MCF 10A (cell line): ENCODE results near the gene DIP2B. TPM values are rescaled to one million over a fixed set of nuclear protein-coding genes. Genes with fewer than 3 reads are reported as not detected.

Experiments
- BruUV-seq: library from RNA; stranded (reverse); fragments of 400-500 nt; replicated peaks from 2 replicates; lab custom pipeline; 2021; lab: Mats Ljungman, UMichigan
- CTCF ChIA-PET: fragments of 300-600 bp; sonication (Branson Sonifier 250); formaldehyde crosslinking; extraction: SDS; loops from one replicate; lab custom pipeline; 2021; ENCODE audit warnings: antibody characterized with exemption, inconsistent platforms; lab: Yijun Ruan, JAX
- POLR2A ChIA-PET: fragments of 300-600, 350-650 bp; sonication (Branson Sonifier 250); formaldehyde crosslinking; extraction: SDS; loops from one replicate; lab custom pipeline; 2020; ENCODE audit warnings: antibody characterized with exemption, inconsistent platforms; lab: Yijun Ruan, JAX
- DNase-seq: peaks from one replicate; pipeline ENCODE4 v3.0.0-alpha.2; 2018; ENCODE audit not compliant: unreplicated experiment
- H3K27ac Mint-ChIP-seq: one replicate; pipeline ENCODE4 v1.8.0; 2022; ENCODE audit warnings: mild to moderate bottlenecking, low read depth, mixed read lengths; ENCODE audit not compliant: unreplicated experiment
- H3K27me3 Mint-ChIP-seq: one replicate; pipeline ENCODE4 v1.8.0; 2022; ENCODE audit warnings: mixed read lengths; ENCODE audit not compliant: insufficient read depth, unreplicated experiment
- H3K36me3 Mint-ChIP-seq: one replicate; pipeline ENCODE4 v1.8.0; 2022; ENCODE audit warnings: mild to moderate bottlenecking, moderate library complexity, mixed read lengths; ENCODE audit not compliant: insufficient read depth, unreplicated experiment
- H3K4me1 Mint-ChIP-seq: one replicate; pipeline ENCODE4 v1.8.0; 2022; ENCODE audit warnings: mixed read lengths; ENCODE audit not compliant: insufficient read depth, unreplicated experiment
- H3K4me3 Mint-ChIP-seq: one replicate; pipeline ENCODE4 v1.8.0; 2022; ENCODE audit warnings: mild to moderate bottlenecking, moderate library complexity, mixed read lengths; ENCODE audit not compliant: unreplicated experiment
- H3K9me3 Mint-ChIP-seq: one replicate; pipeline ENCODE4 v1.8.0; 2022; ENCODE audit warnings: mixed read lengths; ENCODE audit not compliant: unreplicated experiment
- intact Hi-C: fragments of 100-400 bp; cut with micrococcal nuclease; formaldehyde crosslinking; loops from 2 replicates; pipeline ENCODE4 v1.14.1; 2022
- total RNA-seq: library from RNA; stranded (reverse); gene quantifications from 2 replicates; pipeline ENCODE4 v1.2.3, GENCODE V29; 2022
- TF ChIP-seq, protein P1 (sequence below): fragments of 200-600 bp; IDR thresholded peaks from one replicate; pipeline ENCODE4 v1.8.0; 2022; ENCODE audit warnings: antibody characterized with exemption, mild to moderate bottlenecking; ENCODE audit not compliant: unreplicated experiment

DIP2B gene
- total RNA-seq, 1 experiment from 2014 or later = 18.8 TPM

DNA sequence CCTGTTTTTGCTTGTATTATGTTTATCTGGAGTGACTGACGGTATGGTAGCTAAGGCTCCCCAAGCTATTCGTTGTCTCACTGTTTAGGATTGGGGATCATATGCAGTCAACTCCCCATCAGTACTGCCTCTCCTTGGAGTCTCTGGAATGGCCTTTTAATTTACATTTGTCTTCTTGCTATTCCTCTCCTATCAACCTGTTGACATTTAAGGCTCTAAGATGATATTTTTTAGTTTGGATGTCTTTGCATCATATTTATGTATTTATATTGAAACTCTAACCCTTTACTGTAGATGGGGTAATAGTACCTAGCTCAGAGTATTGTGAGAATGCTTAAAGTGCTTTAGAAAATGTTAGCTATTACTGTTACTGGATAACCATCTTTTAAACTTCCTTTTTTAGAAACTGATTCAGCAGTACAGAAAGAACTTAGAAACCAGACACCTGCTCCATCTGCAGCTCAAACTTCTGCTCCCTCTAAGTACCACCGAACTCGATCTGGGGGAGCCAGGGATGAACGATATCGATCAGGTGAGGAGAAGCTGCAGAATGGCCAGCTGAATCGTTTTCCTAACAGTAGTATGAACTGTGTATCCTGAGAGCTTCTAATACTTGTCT lies 135.6 kb downstream of the DIP2B start:
- H3K27ac Mint-ChIP-seq = no peak overlapping the region
- BruUV-seq = no TSS peak
- peaks cover 23% of the 10 kb centered on the region for H3K4me1 Mint-ChIP-seq
- TF ChIP-seq, protein P1, sequence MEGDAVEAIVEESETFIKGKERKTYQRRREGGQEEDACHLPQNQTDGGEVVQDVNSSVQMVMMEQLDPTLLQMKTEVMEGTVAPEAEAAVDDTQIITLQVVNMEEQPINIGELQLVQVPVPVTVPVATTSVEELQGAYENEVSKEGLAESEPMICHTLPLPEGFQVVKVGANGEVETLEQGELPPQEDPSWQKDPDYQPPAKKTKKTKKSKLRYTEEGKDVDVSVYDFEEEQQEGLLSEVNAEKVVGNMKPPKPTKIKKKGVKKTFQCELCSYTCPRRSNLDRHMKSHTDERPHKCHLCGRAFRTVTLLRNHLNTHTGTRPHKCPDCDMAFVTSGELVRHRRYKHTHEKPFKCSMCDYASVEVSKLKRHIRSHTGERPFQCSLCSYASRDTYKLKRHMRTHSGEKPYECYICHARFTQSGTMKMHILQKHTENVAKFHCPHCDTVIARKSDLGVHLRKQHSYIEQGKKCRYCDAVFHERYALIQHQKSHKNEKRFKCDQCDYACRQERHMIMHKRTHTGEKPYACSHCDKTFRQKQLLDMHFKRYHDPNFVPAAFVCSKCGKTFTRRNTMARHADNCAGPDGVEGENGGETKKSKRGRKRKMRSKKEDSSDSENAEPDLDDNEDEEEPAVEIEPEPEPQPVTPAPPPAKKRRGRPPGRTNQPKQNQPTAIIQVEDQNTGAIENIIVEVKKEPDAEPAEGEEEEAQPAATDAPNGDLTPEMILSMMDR = no peak
- POLR2A ChIA-PET = interaction anchor here (0.6 to 2.5 kb wide), 8 partner anchors 18 to 238 kb away, joined by 3 to 10 read pairs (median 4); partner anchors contain the start of gene DIP2B
- H3K9me3 Mint-ChIP-seq = no peaks in the 10 kb centered on the region
- CTCF ChIA-PET = interaction anchor here (0.8 to 3.4 kb wide), 4 partner anchors 68 to 134 kb away, joined by 4 to 81 read pairs (median 6); partner anchors contain the start of gene DIP2B
- H3K4me3 Mint-ChIP-seq = no peak overlapping the region
- H3K27me3 Mint-ChIP-seq = no peaks in the 10 kb centered on the region
- no peak for DNase-seq
- peaks cover 13% of the 10 kb centered on the region for H3K36me3 Mint-ChIP-seq
- intact Hi-C loops = no loop called here

DNA sequence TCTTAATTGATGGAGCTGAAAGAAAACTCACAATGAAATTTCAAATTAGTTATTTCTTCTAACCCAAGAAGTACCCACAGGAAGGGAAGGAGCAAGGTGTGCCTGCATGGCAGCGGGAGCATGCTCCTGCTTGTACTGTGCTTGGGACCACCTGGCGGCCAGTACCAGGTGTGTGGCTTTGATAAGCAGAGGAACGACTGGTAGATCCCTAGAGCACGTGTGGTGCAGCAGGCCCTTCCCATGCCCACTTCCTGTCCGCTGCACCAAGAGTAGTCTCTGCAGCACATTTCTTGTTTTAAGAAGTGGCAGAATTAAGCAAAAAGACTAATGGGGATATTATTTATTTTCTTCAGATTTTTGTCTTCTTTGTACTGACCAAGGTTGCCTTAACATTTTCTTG lies 136.8 kb downstream of the DIP2B start:
- H3K36me3 Mint-ChIP-seq = peaks cover 13% of the 10 kb centered on the region
- no peaks in the 10 kb centered on the region for H3K27me3 Mint-ChIP-seq
- no TSS peak for BruUV-seq
- H3K27ac Mint-ChIP-seq = peak overlapping the region; percentile 15
- CTCF ChIA-PET = interaction anchor here (0.6 to 3.6 kb wide), 7 partner anchors 21 to 407 kb away, joined by 3 to 39 read pairs (median 5); partner anchors contain the start of gene DIP2B
- H3K4me3 Mint-ChIP-seq = no peak overlapping the region
- H3K9me3 Mint-ChIP-seq = no peaks in the 10 kb centered on the region
- no peak for DNase-seq
- peaks cover 23% of the 10 kb centered on the region for H3K4me1 Mint-ChIP-seq
- POLR2A ChIA-PET = interaction anchor here (0.6 to 6.2 kb wide), 13 partner anchors 20 to 386 kb away, joined by 3 to 78 read pairs (median 8); partner anchors contain the start of genes ATF1 and DIP2B
- intact Hi-C loops = no loop called here
- TF ChIP-seq, protein P1 = no peak

DNA sequence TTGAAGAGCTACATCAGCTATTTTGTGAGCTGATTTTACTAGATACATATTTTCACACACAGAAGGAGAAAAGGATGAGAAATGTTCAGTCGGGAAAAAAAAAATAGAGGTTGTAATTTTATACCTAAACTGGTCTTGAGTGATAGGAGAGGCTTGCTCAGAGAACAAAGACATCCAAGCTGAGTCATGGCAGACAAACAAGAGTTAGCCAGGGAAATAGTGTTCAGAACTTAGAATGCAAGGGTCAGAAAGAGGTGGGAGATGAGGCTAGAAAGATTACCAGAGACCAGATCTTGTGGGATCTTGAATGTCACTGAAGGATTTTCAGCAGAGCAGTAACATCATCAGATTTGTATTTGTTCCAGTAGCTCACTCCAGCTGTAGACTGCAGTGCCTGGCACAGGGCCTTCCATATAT lies 137.3 kb downstream of the DIP2B start:
- no TSS peak for BruUV-seq
- H3K4me3 Mint-ChIP-seq = no peak overlapping the region
- POLR2A ChIA-PET = interaction anchor here (0.6 to 6.2 kb wide), 17 partner anchors 18 to 624 kb away, joined by 3 to 78 read pairs (median 4); partner anchors contain the start of genes ATF1 and DIP2B

DNA sequence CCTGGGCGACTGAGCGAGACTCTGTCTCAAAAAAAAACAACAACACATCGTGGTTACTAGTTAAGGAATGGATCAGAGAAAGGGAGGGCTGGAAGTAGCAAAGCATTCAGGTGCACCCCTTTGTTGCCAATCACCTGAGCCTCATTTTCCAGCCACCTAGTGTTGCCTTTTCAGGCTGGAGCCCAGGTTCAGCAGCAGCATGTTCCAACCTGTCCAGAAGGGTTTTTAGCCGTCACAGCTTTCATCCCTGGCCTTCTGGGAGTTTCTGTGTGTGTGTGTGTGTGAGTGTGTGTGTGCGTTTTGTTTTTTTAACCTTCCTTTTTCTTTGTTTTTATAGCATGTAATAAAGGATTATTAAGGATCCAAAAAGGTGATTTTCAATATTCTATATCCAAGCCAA lies 138.0 kb downstream of the DIP2B start:
- no peaks in the 10 kb centered on the region for H3K9me3 Mint-ChIP-seq
- peak overlapping the region; percentile 15 for H3K27ac Mint-ChIP-seq
- ChIA-PET POLR2A (interaction anchor here (0.6 to 6.2 kb wide), 18 partner anchors 19 to 729 kb away, joined by 3 to 78 read pairs (median 4); partner anchors contain the start of genes ATF1 and DIP2B), CTCF (interaction anchor here (0.5 to 3.6 kb wide), 11 partner anchors 9 to 144 kb away, joined by 3 to 39 read pairs (median 4); partner anchors contain the start of gene DIP2B)
- intact Hi-C loops = no loop called here
- peaks cover 33% of the 10 kb centered on the region for H3K4me1 Mint-ChIP-seq
- TF ChIP-seq, protein P1 = no peak
- DNase-seq = peak; percentile 87
- BruUV-seq = no TSS peak
- no peak overlapping the region for H3K4me3 Mint-ChIP-seq
- no peaks in the 10 kb centered on the region for H3K27me3 Mint-ChIP-seq
- H3K36me3 Mint-ChIP-seq = peaks cover 6% of the 10 kb centered on the region

More for the DNA sequence above, 137.3 kb downstream of the DIP2B start:
- CTCF ChIA-PET = interaction anchor here (0.5 to 3.6 kb wide), 9 partner anchors 31 to 407 kb away, joined by 3 to 39 read pairs (median 5); partner anchors contain the start of gene DIP2B
- intact Hi-C loops = no loop called here
- H3K36me3 Mint-ChIP-seq = peaks cover 8% of the 10 kb centered on the region
- TF ChIP-seq, protein P1 = no peak
- no peaks in the 10 kb centered on the region for H3K27me3 Mint-ChIP-seq
- H3K9me3 Mint-ChIP-seq = no peaks in the 10 kb centered on the region
- peaks cover 25% of the 10 kb centered on the region for H3K4me1 Mint-ChIP-seq
- DNase-seq = peak; percentile 55
- peak overlapping the region; percentile 15 for H3K27ac Mint-ChIP-seq
